VCaP (cell line): ENCODE results near the gene ZSCAN18.
A peak's percentile ranks its signal among the peaks of the same experiment; 100 is the strongest.

ENCODE experiments used
- H3K27ac ChIP-seq: fragments of 450-650 bp; 2 replicates; pipeline ENCODE4 v1.5.1; 2017
- TF ChIP-seq, protein P1 (sequence below): fragments of 450-650 bp; conservative IDR thresholded peaks from 2 replicates; pipeline ENCODE4 v1.5.1; 2017; ENCODE audit warnings: mild to moderate bottlenecking, moderate library complexity

ZSCAN18 gene

DNA sequence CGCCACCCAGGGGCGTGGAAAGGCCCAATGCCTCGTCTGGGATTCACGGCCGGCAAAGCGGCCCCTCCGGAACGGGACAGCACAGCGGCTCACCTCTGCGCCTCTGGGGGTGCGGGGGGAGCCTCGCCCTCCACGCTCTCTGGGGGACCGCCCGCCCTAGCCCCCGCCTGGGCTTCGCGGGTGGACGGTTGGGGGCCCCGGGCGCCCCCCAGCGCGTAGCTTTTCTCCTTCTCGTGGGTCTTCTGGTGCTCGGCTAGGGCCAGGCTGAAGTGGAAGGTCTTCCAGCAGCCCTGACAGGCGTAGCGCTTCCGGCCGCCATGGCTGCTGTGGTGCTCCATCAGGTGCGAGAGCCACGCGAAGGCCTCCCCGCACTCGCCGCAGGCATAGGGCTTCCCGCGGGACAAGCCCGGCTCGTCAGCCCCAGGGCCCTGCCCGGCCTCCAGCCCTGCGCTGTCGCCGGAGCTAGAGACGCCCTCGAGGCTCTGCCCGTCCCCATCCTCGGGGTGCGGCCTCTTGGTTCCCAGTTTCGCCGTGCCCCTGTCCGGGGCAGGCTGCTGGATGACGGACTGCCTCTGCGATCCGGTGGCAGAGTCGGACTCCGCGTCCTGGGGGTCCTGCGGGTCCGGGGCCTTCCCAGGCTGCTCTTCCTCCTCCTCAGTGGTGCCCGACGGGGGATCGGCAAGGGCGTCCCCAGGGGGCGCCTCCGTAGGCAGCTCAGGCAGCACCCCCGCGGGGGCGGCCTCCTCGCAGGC lies 13.3 kb downstream of the ZSCAN18 start:
- H3K27ac ChIP-seq, result no peak overlapping the region
- TF ChIP-seq, protein P1, sequence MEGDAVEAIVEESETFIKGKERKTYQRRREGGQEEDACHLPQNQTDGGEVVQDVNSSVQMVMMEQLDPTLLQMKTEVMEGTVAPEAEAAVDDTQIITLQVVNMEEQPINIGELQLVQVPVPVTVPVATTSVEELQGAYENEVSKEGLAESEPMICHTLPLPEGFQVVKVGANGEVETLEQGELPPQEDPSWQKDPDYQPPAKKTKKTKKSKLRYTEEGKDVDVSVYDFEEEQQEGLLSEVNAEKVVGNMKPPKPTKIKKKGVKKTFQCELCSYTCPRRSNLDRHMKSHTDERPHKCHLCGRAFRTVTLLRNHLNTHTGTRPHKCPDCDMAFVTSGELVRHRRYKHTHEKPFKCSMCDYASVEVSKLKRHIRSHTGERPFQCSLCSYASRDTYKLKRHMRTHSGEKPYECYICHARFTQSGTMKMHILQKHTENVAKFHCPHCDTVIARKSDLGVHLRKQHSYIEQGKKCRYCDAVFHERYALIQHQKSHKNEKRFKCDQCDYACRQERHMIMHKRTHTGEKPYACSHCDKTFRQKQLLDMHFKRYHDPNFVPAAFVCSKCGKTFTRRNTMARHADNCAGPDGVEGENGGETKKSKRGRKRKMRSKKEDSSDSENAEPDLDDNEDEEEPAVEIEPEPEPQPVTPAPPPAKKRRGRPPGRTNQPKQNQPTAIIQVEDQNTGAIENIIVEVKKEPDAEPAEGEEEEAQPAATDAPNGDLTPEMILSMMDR, result no peak

DNA sequence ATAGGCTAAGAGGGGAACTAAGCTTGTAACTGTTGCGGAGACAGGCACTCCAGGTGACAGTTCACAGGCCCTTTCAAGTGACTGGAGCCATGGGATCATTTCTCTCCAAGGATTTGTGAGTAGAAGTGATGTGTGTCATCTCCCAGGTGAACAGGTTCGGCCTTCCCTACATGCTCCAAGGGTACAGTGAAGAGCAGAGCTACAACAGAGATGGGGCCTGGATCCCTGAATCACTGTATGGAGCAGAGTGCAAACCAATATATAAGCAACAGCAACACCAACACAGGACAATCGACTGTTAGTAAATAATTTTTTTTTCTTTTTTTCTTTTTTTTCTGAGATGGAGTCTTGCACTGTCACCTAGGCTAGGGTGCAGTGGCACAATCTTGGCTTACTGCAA lies 15.0 kb downstream of the ZSCAN18 start:
- no peak overlapping the region for H3K27ac ChIP-seq

DNA sequence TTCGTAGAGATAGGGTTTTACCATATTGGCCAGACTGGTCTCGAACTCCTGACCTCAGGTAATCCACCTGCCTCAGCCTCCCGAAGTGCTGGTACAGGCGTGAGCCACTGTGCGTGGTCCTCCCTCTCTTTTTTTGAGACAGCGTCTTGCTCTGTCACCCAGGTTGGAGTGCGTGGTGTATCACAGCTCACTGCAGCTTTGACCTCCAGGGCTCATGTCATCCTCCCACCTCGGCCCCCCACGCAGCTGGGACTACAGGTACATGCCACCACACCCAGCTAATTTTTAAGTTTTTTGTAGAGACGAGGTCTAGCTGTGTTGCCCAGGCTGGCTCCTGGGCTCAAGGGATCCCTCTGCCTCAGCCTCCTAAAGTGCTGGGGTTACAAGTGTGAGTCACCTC lies 18.2 kb downstream of the ZSCAN18 start:
- no peak overlapping the region for H3K27ac ChIP-seq
- TF ChIP-seq, protein P1, result no peak

More for the DNA sequence above, 15.0 kb downstream of the ZSCAN18 start:
- TF ChIP-seq, protein P1, result no peak

DNA sequence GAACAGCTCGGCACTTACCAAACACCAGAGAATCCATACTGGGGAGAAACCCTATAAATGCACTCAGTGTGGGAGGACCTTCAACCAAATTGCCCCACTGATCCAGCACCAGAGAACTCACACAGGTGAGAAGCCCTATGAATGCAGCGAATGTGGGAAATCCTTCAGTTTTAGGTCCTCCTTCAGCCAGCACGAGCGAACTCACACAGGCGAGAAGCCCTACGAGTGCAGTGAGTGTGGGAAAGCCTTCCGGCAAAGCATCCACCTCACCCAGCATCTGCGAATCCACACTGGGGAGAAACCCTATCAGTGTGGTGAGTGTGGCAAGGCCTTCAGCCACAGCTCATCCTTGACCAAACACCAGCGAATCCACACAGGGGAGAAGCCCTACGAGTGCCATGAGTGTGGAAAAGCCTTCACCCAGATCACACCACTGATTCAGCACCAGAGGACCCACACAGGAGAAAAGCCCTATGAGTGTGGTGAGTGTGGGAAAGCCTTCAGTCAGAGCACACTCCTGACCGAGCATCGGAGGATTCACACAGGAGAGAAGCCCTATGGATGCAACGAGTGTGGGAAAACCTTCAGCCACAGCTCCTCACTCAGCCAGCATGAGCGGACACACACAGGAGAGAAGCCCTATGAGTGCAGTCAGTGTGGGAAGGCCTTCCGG lies 30.7 kb downstream of the ZSCAN18 start:
- no peak overlapping the region for H3K27ac ChIP-seq
- TF ChIP-seq, protein P1, result no peak

DNA sequence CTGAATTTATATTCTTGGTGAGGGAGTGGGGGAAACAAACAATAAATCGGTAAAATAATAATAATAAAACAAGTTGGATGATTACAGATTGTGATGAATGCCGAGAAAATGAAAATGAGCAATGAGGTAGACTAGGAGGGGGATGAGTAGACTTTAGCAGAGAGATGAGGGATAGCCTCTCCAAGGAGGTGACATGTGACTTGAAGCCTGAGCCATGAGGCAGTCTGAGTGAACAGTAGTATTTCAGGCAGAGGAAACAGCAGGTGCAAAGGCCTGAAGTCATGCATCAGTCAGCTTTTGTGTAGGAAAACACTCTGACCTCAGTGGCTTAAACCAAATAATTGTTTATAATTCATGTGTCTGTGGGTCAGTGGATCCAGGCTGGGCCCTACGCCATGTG lies 34.3 kb downstream of the ZSCAN18 start:
- TF ChIP-seq, protein P1, result no peak
- no peak overlapping the region for H3K27ac ChIP-seq

DNA sequence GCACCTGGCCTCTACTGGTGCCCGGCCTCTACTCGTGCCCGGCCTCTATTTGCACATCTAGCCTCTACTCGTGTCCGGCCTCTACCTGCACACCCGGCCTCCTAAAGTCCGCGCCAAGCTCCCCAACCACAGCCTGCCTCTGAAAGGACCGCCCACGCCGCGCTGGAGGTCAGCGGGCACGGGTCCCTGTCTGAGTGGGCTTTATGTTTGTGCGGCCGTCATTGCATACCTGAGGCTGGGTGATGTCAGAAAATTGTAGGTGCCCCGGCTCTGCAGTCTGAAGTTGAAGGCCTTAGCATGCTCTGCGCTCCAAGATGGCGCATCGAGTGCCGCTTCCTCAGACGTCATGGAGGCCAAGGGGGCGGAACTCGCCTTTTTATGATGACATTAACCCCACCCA lies 37.8 kb downstream of the ZSCAN18 start:
- TF ChIP-seq, protein P1, result no peak
- H3K27ac ChIP-seq, result peak overlapping the region; percentile 88; the same call in 1 of the 2 replicates

DNA sequence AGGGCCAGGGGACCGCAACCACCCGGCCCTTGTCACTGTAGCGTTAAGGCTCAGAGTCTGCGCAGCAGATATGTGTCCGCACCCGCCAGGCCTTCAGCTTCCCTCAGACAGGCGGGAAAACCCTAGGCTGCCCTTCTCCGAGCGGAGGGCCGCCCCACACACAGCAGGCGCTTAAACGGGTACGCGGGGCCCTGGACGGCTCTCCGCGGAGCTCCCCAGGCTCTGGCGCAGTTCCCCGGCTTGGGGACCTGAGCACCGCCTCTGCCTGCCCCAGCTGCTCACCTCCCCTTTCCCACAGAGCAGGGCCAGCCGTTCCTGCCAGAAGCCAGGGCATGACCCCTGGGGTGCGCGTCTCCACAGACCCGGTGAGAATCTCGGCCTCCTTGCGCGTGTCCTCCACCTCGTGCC lies 38.4 kb downstream of the ZSCAN18 start:
- TF ChIP-seq, protein P1, result no peak
- H3K27ac ChIP-seq, result peak overlapping the region; percentile 88
